Measurements from ENCODE around the gene SLC22A17. TPM values are rescaled to one million over a fixed set of nuclear protein-coding genes. Genes with fewer than 3 reads are reported as not detected.
"Not testable (repeated sequence)": the region's sequence is repeated elsewhere in the genome, so short reads cannot be mapped to it uniquely, and the experiment has no call there.

SLC22A17 gene
- 1 to 10 TPM; 2.0 to 2.1 TPM for total RNA-seq

GRCh38 chr14:23352506-23353432, at the start of gene SLC22A17:
SLC22A17 (minus strand) TSS chr14:23352887.
- ChIA-PET POLR2A (no interaction called here), CTCF (interaction anchor here (0.6 to 1.2 kb wide), 6 partner anchors 9 to 232 kb away, joined by 3 to 5 read pairs (median 3); no protein-coding TSS in a partner anchor)

DNA sequence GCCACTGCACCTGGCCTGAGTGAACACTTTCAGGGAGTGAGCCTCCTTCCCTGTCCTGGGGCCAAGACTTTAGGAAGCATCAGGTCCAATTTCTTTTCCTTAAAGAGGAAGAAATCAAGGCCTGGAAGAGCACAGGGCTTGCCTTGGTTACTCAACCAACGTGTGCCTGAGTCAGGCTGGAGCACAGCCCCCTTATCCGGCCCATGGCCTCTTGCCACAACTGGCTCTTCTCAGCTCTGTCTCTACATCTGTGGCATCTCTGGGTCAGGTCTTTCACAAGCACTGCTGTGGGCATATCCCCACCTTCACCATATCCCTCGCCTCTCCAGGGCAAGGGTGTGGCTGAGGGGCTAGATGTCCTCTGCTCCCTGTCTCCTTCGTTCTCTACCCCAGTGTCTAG, 48.6 kb upstream of the SLC22A17 start:
- ChIA-PET POLR2A (no interaction called here), CTCF (no interaction called here)

DNA sequence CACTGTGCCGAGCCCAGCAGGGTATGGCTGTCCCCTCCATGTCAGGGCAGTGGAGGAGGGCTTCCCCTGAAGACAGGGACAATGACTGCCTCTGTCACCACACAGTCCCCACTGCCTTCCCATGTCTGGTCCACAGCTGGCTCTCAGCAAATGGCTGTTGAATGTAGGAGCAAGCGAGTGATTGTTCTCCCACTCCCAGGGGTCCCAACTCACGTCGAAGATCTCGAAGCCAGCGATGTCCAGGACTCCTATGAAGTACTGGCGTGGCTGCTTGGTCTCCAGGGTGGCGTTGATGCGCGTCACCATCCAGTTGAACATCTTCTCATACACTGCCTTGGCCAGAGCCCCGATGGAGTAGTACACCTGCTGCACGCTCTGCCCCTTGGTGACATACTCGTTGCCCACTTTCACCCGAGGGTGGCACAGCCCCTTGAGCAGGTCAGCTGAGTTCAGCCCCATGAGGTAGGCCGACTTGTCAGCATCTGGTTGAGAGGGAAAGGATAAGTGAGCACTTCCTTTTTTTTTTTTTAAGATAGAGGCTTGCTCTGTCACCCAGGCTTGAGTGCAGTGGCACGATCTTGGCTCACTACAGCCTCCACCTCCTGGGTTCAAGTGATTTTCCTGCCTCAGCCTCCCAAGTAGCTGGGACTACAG, 47.9 kb upstream of the SLC22A17 start:
- CTCF ChIA-PET, POLR2A ChIA-PET: not testable (repeated sequence)

- POLR2A ChIA-PET, result no interaction called here
- CTCF ChIA-PET, result interaction anchor here (1.5 kb wide), 1 partner anchor 20 kb away, joined by 3 read pairs; no protein-coding TSS in a partner anchor
These were observed 46.9 kb upstream of the SLC22A17 start for GRCh38 chr14:23399591-23399990.

GRCh38 chr14:23399136-23399535, 46.4 kb upstream of the SLC22A17 start:
- CTCF ChIA-PET, result interaction anchor here (1.5 kb wide), 1 partner anchor 19 kb away, joined by 3 read pairs; no protein-coding TSS in a partner anchor
- POLR2A ChIA-PET, result no interaction called here

DNA sequence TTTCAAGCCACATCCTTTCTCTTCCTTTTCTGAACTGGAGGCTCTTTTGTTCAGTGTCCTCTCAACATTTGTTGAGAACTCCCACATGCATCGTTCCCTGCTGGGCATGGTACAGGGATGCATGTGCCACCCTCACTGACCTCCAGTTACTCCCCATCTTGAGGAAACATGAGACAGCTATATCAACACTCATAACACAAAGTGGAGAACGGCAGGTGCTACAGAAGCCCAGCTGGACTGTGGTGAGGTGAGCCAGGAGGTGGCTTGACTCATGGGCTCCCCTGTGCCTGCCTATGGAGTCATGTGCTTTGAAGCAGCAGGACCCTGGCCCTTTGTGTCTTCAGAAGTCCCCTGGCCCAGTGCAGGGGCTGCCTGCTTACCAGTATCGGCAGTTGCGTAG, 45.7 kb upstream of the SLC22A17 start:
- CTCF ChIA-PET, result interaction anchor here (1.5 kb wide), 1 partner anchor 18 kb away, joined by 3 read pairs; no protein-coding TSS in a partner anchor
- POLR2A ChIA-PET, result no interaction called here

DNA sequence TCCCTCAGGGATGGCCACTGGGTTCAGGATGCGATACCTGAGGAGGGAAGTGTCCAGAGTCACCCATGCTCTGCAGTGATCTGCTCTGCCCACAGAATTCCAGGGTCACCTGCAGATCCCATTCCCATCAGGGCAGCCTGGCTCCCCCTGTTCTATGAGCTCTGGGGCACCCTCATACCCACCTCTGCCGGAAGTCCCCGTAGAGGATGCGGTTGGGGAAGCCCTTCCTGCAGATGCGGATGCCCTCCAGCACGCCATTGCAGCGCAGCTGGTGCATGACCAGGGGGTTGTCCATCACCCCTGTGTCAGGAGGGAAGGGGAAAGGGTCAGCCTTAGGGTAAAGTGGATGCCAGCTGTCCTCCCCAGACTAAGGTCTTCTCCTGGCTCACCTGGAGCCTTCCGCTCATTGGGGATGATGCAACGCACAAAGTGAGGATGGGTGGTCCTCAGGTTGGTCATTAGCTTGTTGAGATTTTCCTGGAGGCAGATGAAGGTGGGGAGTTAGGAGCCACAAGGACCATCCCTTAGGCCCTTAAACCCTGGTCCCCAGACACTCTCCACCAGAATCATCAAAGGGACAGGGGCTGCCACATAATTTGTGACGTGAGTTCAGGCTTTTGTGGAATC, 44.2 kb upstream of the SLC22A17 start:
- CTCF ChIA-PET, result no interaction called here
- POLR2A ChIA-PET, result no interaction called here

DNA sequence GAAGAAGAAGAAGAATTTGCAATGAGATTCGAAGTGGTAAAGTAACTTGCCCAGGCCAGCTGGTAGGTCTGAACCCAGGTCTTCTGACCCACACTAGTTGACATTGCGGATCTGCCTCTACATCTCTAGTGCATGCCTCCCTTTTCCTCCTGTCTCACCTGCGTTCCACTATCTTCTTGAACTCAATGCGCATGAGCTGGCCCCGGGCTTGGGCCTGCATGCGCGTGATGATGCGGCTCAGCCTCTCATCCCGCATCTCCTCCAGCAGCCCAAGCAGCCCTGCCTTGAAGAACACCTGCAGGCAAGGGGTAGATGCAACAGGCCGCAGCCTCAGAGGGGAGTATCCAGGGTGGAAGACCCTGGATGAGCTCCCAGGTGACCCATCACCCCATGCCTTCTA, 43.4 kb upstream of the SLC22A17 start:
- ChIA-PET CTCF (no interaction called here), POLR2A (no interaction called here)

- POLR2A ChIA-PET, result no interaction called here
- CTCF ChIA-PET, result interaction anchor here (0.6 kb wide), 1 partner anchor 159 kb away, joined by 3 read pairs; the partner anchor contains the start of gene ZFHX2
These were observed 39.9 kb upstream of the SLC22A17 start for GRCh38 chr14:23392613-23393012.

GRCh38 chr14:23389871-23390270, 37.2 kb upstream of the SLC22A17 start:
- POLR2A ChIA-PET, CTCF ChIA-PET: not testable (repeated sequence)

GRCh38 chr14:23389396-23389795, 36.7 kb upstream of the SLC22A17 start:
- POLR2A ChIA-PET, result no interaction called here
- CTCF ChIA-PET, result interaction anchor here (0.7 kb wide), 1 partner anchor 9 kb away, joined by 3 read pairs; no protein-coding TSS in a partner anchor

DNA sequence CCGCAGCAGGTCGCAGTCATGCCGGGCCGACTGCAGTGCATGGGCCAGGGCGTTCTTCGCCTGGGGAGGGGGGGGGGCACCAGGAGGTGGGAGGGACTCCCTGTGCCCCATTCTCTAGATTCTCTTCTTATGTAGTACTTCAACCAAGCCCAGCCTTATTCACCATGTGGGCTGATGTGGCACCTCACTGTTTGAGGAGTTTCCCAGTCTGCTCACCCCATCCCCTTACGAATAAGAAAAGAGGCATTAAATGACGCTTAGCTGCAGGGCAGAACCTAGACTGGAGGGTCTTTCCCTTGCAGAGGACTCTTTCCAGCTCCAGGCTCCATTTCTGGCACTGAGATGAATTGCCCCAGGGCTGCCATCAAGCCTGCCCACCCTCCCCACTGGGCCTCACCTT, 36.3 kb upstream of the SLC22A17 start:
- ChIA-PET CTCF (interaction anchor here (0.7 kb wide), 1 partner anchor 9 kb away, joined by 3 read pairs; no protein-coding TSS in a partner anchor), POLR2A (no interaction called here)

- ChIA-PET POLR2A (no interaction called here), CTCF (no interaction called here)
These were observed 35.5 kb upstream of the SLC22A17 start for GRCh38 chr14:23387916-23388882.

GRCh38 chr14:23386999-23387398, 34.3 kb upstream of the SLC22A17 start:
- POLR2A ChIA-PET, result no interaction called here
- CTCF ChIA-PET, result no interaction called here

- POLR2A ChIA-PET, result interaction anchor here (0.7 kb wide), 1 partner anchor 99 kb away, joined by 3 read pairs; no protein-coding TSS in a partner anchor
- CTCF ChIA-PET, result not testable (repeated sequence)
These were observed 33.6 kb upstream of the SLC22A17 start for GRCh38 chr14:23386266-23386657.

DNA sequence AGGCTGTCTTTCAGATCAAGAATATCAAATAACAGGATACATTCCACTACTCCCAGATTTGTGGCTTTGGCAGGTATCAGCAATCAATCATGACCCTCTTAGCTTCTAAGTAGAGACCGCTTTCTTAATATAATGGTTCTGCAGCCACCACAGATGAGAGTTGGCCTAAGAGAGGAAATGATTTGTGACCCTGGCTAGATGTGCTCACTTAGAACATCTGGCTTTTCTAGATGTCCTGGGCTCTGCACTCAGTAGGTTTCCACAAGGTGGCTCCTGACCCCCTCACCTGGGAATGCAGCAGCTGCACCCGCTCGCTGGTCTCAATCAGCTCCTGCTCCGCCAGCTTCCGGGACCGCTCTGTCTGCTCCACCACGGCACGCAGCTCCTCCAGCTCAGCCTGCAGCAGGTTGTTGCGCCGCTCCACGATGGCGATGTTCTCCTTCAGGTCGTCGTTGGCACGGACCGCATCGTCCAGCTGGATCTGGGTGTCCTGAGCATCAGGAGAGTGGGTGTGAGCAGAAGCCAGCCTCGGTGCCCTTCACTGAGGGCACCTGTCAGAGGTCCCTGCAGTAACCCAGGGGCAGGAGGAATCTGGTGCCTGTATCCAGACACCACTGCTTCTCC, 33.1 kb upstream of the SLC22A17 start:
- CTCF ChIA-PET, result no interaction called here
- POLR2A ChIA-PET, result interaction anchor here (0.7 kb wide), 1 partner anchor 98 kb away, joined by 3 read pairs; no protein-coding TSS in a partner anchor

GRCh38 chr14:23385244-23385641, 32.6 kb upstream of the SLC22A17 start:
- CTCF ChIA-PET, result no interaction called here

GRCh38 chr14:23384364-23385080, 31.8 kb upstream of the SLC22A17 start:
- ChIA-PET POLR2A (no interaction called here), CTCF (no interaction called here)

More at GRCh38 chr14:23385244-23385641, 32.6 kb upstream of the SLC22A17 start:
- POLR2A ChIA-PET, result no interaction called here

All from activated CD8-positive, alpha-beta memory T cell treated with anti-CD3 and anti-CD28 coated beads for 36 hours (primary cell).